K562 (cell line): ENCODE data around the gene EOGT. TPM values are rescaled to one million over a fixed set of nuclear protein-coding genes. Genes with fewer than 3 reads are reported as not detected.

ENCODE experiments used
- CBFA2T2 ChIP-seq: fragments of 450-650 bp; conservative IDR thresholded peaks from 2 replicates; pipeline ENCODE4 v1.6.1; 2017; ENCODE audit warnings: mild to moderate bottlenecking
- CEBPZ ChIP-seq: fragments of 150-350 bp; IDR thresholded peaks from 2 replicates; pipeline ENCODE4 v1.6.1; 2014; ENCODE audit warnings: low read depth, mild to moderate bottlenecking, low read length, borderline replicate concordance
- CREB1 ChIP-seq, 2 experiments: sonication (generic) in 1 of 2; formaldehyde crosslinking in 1 of 2; IDR thresholded peaks; 2 replicates each; pipeline versions ENCODE4 v1.6.1 to v1.8.0; 2012 to 2022; ENCODE audit warnings: inconsistent platforms in 1 of 2, mild to moderate bottlenecking in 1 of 2, missing genetic modification reagents in 1 of 2, moderate library complexity in 1 of 2
- DIDO1 ChIP-seq: fragments of 450-650 bp; IDR thresholded peaks from 2 replicates; pipeline ENCODE4 v1.6.1; 2016; ENCODE audit warnings: low read depth, missing biosample characterization, missing genetic modification characterization
- E4F1 ChIP-seq: fragments of 250-450 bp; sonication (Bioruptor Pico); IDR thresholded peaks from 2 replicates; pipeline ENCODE4 v1.5.0; 2021; ENCODE audit warnings: mild to moderate bottlenecking, borderline replicate concordance
- ERF ChIP-seq: fragments of 450-650 bp; formaldehyde crosslinking; IDR thresholded peaks from 2 replicates; pipeline ENCODE4 v1.4.0; 2020; ENCODE audit warnings: mild to moderate bottlenecking, mixed read lengths
- ILK ChIP-seq: fragments of 450-650 bp; IDR thresholded peaks from 2 replicates; pipeline ENCODE4 v1.6.1; 2016; ENCODE audit warnings: missing genetic modification characterization, low read depth, mild to moderate bottlenecking, missing compliant biosample characterization, moderate library complexity, borderline replicate concordance
- KDM5B ChIP-seq: fragments of 200-600 bp; sonication (generic); IDR thresholded peaks from 2 replicates; pipeline ENCODE4 v1.6.1; 2012; ENCODE audit warnings: low read depth, mild to moderate bottlenecking, moderate library complexity, low read length, control low read depth, inconsistent platforms; ENCODE audit not compliant: insufficient replicate concordance
- MAX ChIP-seq: sonication (generic); formaldehyde crosslinking; IDR thresholded peaks from 2 replicates; pipeline ENCODE4 v1.9.0; 2022; ENCODE audit warnings: mild to moderate bottlenecking, missing genetic modification reagents
- PHF8 ChIP-seq: fragments of 200-600 bp; sonication (generic); IDR thresholded peaks from 2 replicates; pipeline ENCODE4 v1.6.1; 2012; ENCODE audit warnings: mixed run types, mild to moderate bottlenecking, inconsistent platforms, low read length, moderate library complexity, borderline replicate concordance
- SAFB ChIP-seq: fragments of 200-400 bp; formaldehyde crosslinking; IDR thresholded peaks from 2 replicates; pipeline ENCODE4 v1.6.1; 2017; ENCODE audit warnings: low read depth, low read length, borderline replicate concordance
- ZNF263 ChIP-seq: sonication (generic); formaldehyde crosslinking; IDR thresholded peaks from 2 replicates; pipeline ENCODE4 v1.8.0; 2022; ENCODE audit warnings: mild to moderate bottlenecking, missing genetic modification reagents, borderline replicate concordance
- polyA plus RNA-seq, 8 experiments: library from polyadenylated mRNA; depleted of rRNA in 4 of 8; stranded (reverse) in 5 of 8; unstranded in 3 of 8; fragments of >200 nt; fragmentation: Nextera tagmentation in 2 of 8; fragmentation: Illumina TruSeq in 1 of 8; extraction: Ambion mirVana in 2 of 8; extraction: Trizol in 1 of 8; gene quantifications; 2 replicates each; pipeline versions ENCODE4 v1.2.1 to v1.2.3, GENCODE V29; 2011 to 2014; ENCODE audit warnings: inconsistent platforms in 1 of 8, missing spikeins in 1 of 8
- total RNA-seq, 7 experiments: library from RNA; depleted of rRNA in 6 of 7; stranded (reverse); fragments of >200 nt in 6 of 7; fragmentation: Illumina TruSeq in 2 of 7; extraction: Trizol in 2 of 7; gene quantifications; 2 replicates each; pipeline versions ENCODE4 v1.2.1 to v1.2.3, GENCODE V29; 2011 to 2021; ENCODE audit warnings: low replicate concordance in 1 of 7

EOGT gene
- total and polyA plus RNA-seq, 9 of the 15 experiments (the other 6 are each of a cell fraction or from before 2014, with no cell fraction given), result 3.6 to 17.9 (median 7.4) TPM

- TF ChIP-seq E4F1 (no peak), ILK (tag) (no peak), DIDO1 (tag) (0 out of 2 replicates have a peak, but pooled peaks have one; percentile 48), KDM5B (peak; percentile 54), CREB1 (IDR thresholded peaks at IDR 0.05) (no peak), CREB1 (CRISPR knock-in tag; IDR thresholded peaks at IDR 0.05) (0 out of 2 replicates have a peak, but pooled peaks have one; percentile 8), CBFA2T2 (no peak), CEBPZ (no peak), PHF8 (peak; percentile 85), MAX (CRISPR knock-in tag) (peak; percentile 83), ERF (CRISPR knock-in tag) (0 out of 2 replicates have a peak, but pooled peaks have one; percentile 25), ZNF263 (CRISPR knock-in tag) (no peak), SAFB (no peak)
Measured at GRCh38 chr3:69013253-69014021, at the start of gene EOGT (continued).
